Measurements from ENCODE around the gene PDP2.

PDP2 gene

GRCh38 chr16:66904846-66905632 lies 24.7 kb downstream of the PDP2 start:
- DNase-seq (ENCODE audit: low read depth), result no peak

GRCh38 chr16:66905633-66906539 lies 25.6 kb downstream of the PDP2 start:
- no peak for DNase-seq (ENCODE audit: low read depth)

- no peak for DNase-seq (ENCODE audit: low read depth)
These were observed 26.9 kb downstream of the PDP2 start for GRCh38 chr16:66906916-66907836.

GRCh38 chr16:66908116-66908515 lies 27.8 kb downstream of the PDP2 start:
- DNase-seq (ENCODE audit: low read depth), result no peak

- no peak for DNase-seq (ENCODE audit: low read depth)
These were observed 28.6 kb downstream of the PDP2 start for GRCh38 chr16:66908762-66909559.

GRCh38 chr16:66910175-66910940 lies 30.0 kb downstream of the PDP2 start:
- DNase-seq (ENCODE audit: low read depth), result no peak

- no peak for DNase-seq (ENCODE audit: low read depth)
These were observed 30.8 kb downstream of the PDP2 start for GRCh38 chr16:66911112-66911511.

GRCh38 chr16:66911801-66912200 lies 31.5 kb downstream of the PDP2 start:
- no peak for DNase-seq (ENCODE audit: low read depth)

GRCh38 chr16:66913081-66913480 lies 32.8 kb downstream of the PDP2 start:
- DNase-seq (ENCODE audit: low read depth), result no peak

GRCh38 chr16:66913711-66914110 lies 33.4 kb downstream of the PDP2 start:
- no peak for DNase-seq (ENCODE audit: low read depth)

- DNase-seq (ENCODE audit: low read depth), result no peak
These were observed 34.2 kb downstream of the PDP2 start for GRCh38 chr16:66914541-66914940.

GRCh38 chr16:66915041-66915440 lies 34.7 kb downstream of the PDP2 start:
- no peak for DNase-seq (ENCODE audit: low read depth)

GRCh38 chr16:66916518-66916917 lies 36.2 kb downstream of the PDP2 start:
- no peak for DNase-seq (ENCODE audit: low read depth)

- no peak for DNase-seq (ENCODE audit: low read depth)
These were observed 37.4 kb downstream of the PDP2 start for GRCh38 chr16:66917741-66918140.

GRCh38 chr16:66918355-66918754 lies 38.0 kb downstream of the PDP2 start:
- DNase-seq (ENCODE audit: low read depth), result no peak

GRCh38 chr16:66918803-66919568 lies 38.7 kb downstream of the PDP2 start, which contains the start of gene CDH16:
Gene CDH16 (minus strand): TSS chr16:66918885. CDS start chr16:66918065, 820 bp downstream.
- no peak for DNase-seq (ENCODE audit: low read depth)

- DNase-seq (ENCODE audit: low read depth), result no peak
These were observed 39.4 kb downstream of the PDP2 start for GRCh38 chr16:66919569-66920298.

- no peak for DNase-seq (ENCODE audit: low read depth)
These were observed 39.9 kb downstream of the PDP2 start for GRCh38 chr16:66920299-66920590.

Data from activated T-helper 1 cell treated with Interleukin-2 at 50 U/mL for 16 hours (primary cell).